ENCODE measurements around the gene RPUSD4. TPM values are rescaled to one million over a fixed set of nuclear protein-coding genes. Genes with fewer than 3 reads are reported as not detected.
A peak's percentile ranks its signal among the peaks of the same experiment; 100 is the strongest.

RPUSD4 gene
- total RNA-seq, 1 donor from 2014 or later, result 26.7 TPM

GRCh38 chr11:126182787-126183445, 28.5 kb downstream of the RPUSD4 start:
- no peak for DNase-seq (ENCODE audit: low spot score)

DNA sequence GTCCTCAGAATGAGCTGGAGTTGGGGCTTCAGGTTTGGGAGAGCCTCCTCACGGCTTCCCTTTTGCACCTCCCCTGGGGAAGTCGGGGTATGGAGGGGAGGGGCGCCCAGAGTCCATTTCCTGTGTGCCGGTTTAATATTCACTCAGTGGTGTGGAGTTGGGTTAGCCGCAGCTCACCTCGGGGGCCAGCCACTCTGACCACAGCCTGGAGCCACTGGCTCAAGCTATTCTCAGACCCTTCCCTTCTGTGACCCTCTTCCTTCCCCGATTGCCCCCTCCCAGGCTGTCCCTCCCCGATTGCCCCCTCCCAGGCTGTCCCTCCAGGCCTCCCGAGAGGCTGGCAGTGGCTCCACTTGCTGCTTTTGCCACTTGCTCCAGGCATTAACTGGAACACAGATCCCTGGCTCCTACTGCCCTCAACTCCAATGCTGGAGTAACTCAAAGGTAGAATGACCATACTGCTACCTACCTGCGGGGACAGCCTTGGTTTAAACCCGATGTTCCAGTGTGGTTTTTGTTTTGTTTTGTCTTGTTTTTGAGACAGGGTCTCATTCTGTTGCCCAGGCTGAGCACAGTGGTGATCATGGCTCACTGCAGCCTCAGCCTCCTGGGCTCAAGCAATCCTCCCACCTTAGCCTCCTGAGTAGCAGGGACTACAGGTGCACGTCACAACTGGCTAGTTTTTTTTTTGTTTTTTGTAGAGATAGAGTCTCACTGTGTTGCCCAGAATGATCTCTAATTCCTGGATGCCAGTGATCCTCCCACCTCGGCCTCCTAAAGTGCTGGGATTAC, 29.3 kb downstream of the RPUSD4 start:
- DNase-seq (ENCODE audit: low spot score), result no peak

DNA sequence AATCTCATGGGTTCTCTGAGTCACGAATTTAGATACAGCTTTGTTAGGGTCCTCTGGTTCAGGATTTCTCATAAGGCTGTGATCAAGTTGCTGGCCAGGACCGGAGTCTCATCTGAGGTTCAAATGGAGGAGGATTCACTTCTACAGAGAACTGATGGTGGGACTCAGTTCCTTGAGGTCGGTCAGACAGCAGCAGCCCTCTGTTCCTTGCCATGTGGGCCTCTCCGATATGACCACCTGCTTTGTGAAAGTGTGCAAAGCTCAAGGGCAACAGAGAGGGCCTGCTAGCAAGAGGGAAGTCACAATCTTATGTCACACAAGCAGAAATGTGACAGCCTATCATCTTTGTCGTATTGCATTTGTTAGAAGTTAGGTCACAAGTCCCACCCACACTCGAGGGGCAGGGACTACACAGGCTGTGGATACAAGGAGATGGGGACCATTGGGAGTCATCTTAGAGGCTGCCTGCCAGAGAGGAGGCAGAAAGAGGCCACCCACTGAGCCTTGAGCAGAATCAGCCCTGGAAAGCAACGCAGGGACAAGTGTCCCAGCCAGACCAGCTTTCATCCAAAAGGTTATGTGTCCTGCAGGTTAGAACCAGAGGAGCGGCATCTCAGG, 34.5 kb downstream of the RPUSD4 start:
- no peak for DNase-seq (ENCODE audit: low spot score)

DNA sequence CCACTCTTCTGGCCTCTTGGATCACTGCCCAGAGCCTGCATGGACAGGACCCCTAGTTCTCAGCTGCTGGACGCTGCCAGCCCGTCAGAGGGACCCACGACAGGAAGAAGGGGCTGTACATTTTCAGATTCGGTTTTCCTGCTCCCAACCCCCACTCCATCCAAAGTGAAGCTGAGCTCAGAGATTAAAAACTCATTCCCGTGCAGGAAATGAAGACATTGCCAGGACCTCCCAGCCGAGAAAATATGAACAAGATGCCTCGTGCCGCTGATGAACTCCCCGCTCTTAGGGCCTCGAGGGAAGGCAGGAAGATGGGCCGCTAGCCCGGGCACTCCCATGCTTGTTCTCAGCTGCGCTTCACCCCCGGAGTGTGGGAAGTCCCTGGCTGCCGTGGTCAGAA, 36.1 kb downstream of the RPUSD4 start:
- no peak for DNase-seq (ENCODE audit: low spot score)

DNA sequence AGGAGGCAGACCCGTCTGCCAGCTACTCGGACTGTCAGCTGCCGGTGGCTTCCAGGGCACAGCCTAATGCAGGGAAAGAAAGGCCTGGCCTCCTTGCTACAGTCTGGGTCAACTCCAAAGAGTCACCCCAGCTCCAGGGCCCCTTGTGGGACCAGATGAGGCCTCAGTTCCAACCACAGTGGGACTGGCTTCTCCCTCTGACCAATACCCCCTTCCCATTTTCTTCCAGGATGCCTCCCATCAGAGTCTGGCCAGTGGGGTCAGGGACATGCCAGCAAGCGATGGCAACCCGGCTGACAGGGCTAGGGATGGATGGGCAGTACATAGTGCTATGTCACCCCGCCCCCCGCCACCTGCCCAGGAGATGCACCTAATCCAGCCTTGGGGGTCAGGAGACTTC, 36.6 kb downstream of the RPUSD4 start:
- DNase-seq (ENCODE audit: low spot score), result no peak

DNA sequence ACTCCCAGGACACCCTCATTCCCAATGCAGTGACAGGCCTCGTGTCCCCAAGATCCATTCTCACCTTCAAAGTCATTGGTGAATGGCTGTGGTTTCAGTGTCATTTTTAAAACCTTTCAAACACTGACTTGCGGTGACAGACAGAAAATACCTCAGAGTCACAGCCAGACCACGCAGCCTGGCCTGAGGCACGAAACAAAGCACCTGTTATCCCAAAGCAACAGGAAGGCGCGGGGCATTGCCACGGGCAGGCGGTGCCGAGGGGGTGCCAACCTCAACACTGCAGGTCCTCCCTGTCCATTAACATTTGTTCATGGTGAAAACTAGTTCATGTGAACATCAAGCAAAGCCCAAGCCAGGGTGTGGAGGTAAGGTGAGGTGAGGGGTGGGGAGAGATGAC, 38.2 kb downstream of the RPUSD4 start:
- DNase-seq (ENCODE audit: low spot score), result no peak

GRCh38 chr11:126172596-126173038, 38.8 kb downstream of the RPUSD4 start:
- DNase-seq (ENCODE audit: low spot score), result peak; percentile 53

DNA sequence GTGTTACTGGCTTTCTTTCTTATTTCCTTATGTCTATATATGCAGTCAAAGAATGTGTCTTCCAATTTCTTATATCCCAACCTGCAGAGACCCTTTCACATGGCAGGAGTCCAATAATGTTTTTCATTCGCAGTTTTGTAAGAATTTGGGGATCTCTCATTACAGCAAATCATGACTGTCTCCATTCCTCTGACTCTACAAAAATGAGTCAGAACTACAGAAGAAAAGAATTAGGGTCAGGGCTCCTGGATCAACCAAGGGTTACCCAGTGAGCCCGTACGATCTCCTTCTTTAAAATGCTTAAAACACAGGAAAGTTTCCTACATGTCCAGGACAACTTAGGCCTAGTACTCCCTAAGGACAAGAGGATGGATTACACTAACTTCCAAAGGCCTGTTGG, 42.2 kb downstream of the RPUSD4 start:
- DNase-seq (ENCODE audit: low spot score), result no peak

DNA sequence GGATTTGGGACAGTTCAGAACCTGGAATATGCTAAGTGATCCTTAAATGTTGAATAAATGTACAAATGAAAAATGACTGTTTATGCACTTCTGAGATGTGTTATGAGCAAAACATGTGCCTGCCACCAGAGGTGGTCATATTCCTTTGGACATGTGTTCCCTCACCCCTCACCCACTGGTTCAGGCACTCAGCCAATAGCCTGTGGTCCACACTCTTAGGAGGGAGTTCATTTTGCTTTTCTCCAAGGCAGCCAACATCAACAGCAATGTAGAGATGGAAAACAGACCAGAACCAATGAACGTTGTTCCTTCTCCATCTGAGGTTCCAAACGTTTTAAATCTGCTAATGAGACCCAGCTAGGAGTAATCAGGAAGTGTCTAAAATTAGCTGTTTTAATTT, 44.0 kb downstream of the RPUSD4 start:
- no peak for DNase-seq (ENCODE audit: low spot score)

DNA sequence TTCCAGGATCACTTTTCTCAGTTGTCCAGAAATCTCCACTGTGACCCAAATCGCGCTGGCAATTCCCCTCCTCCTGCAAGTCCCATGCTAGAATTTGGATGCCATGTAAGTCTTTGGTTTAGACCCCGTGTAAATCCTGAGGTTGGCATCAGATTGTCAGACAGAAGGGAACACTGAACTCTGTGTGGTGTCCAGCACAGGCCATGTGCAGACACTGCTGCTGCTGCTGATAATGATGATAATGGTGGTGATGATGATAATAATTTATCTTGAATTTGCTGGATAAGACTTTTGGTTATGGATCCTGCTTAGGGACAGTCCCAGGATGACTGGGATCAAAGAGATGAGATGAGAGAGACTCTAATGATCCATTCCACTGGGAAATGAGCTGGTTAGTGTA, 45.0 kb downstream of the RPUSD4 start:
- no peak for DNase-seq (ENCODE audit: low spot score)

DNA sequence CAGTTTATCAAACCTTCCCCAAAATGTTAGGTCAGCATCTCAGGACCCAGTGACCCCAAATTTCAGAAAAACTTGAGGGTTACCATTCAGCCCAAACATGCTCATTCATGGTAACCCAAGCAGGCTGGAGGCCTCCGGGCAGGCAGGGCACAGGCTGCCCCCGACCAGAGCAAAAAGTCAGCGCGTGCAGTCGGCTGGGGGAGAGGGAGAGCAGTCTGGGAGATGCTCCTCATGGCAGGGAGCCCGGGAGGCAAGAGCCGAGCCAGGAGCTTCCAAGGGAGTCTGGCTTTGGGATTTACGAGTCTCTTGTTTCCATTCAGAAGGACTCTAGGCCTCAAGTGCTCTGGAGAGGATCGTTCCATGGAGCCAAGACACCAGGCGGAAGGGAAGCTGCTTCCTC, 45.7 kb downstream of the RPUSD4 start:
- DNase-seq (ENCODE audit: low spot score), result peak; percentile 93

- peak; percentile 60 for DNase-seq (ENCODE audit: low spot score)
Measured at GRCh38 chr11:126165311-126165720, 46.1 kb downstream of the RPUSD4 start.

- no peak for DNase-seq (ENCODE audit: low spot score)
Measured at GRCh38 chr11:126164781-126165180, 46.7 kb downstream of the RPUSD4 start.

GRCh38 chr11:126163779-126164178, 47.7 kb downstream of the RPUSD4 start:
- DNase-seq (ENCODE audit: low spot score), result no peak

- peak; percentile 96 for DNase-seq (ENCODE audit: low spot score)
Measured at GRCh38 chr11:126163074-126163700, 48.3 kb downstream of the RPUSD4 start.

DNA sequence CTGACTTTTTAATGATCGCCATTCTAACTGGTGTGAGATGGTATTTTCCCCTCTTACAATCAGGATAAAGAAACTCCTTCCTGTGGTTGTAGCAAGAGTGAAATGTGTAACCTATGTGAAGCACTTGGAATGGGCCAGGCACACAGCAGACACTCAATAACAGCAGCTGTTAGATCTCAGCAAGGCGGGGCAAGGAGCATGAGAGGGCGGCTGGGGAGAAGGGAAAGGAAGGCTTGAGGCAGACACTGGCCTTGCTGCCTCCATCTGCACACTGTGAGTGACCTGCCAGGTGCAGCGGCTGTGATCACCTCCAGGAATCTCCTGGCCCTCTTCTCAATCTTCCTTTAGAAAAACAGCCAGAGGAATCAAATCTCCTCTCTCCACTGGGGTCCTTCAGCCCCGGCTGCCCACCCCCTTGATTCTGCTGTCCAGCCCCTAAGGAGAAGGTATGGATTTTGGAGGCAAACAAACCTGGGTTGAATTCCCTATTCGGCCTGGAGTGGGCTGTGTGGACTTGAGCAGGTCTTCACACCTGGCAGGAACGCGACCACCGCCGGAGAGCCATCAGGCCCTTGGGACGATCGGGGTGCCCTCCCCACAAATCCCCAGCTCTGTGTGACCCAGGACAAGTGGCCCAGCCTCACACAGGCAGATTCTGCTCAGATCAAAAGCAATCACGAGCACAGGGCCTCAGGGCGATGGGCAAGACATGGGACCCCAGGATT, 49.0 kb downstream of the RPUSD4 start:
- DNase-seq (ENCODE audit: low spot score), result peak; percentile 57

DNA sequence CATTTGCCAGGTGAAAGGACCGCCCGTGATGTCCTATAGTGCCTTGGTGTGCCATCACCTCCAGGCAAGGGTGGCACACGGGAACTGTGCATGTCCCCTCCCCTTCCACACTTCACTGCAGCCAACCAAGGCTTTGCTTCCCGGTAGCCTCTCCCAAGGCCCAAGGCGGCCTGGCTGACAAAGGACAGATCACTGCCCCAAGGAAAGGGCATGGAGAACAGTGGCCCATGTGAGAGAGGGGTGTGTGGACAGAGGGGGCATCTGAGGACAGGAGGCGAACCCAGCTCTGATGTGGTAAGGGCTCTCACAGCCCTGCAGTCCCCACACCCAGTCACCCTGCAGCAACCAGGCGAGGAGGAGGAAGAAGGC, 50.4 kb downstream of the RPUSD4 start:
- DNase-seq (ENCODE audit: low spot score), result no peak

- DNase-seq (ENCODE audit: low spot score), result peak; percentile 60
Measured at GRCh38 chr11:126160345-126161022, 51.0 kb downstream of the RPUSD4 start.

GRCh38 chr11:126159719-126160344, 51.6 kb downstream of the RPUSD4 start:
- no peak for DNase-seq (ENCODE audit: low spot score)

DNA sequence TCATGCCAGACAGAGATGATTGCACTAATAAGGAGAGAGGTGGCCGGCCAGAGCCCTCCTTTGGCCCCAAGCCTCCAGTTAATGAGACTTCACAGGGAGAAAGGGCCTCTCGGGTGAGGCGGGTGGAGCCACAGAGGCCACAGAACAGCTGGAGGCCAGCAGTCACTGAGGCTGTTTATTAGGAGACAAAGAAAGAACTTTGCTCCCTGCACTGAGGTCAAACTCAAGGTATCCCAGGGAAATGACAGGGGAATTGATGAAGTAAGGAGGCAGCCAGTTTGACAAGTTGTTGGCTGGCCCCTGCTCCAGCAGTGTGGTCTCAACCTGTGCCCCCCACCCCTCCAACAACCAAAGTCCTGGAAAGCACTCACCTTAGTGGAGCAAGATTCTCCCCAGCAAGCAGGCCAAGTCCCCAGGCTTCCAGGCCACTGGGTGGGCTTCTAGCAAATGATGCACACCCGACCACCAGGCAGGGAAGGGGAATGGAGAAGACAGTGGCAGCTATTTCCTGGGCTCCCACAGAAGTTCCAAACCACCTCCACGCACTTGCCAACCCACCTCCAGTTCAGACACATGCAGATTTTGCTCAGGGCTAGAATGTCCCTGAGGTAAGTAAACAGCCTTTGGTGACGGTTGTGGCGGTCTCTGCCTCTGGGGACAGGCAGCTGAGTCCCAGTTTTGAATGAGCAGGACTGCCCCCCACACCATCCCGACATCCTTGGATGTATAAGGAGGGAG, 53.2 kb downstream of the RPUSD4 start:
- no peak for DNase-seq (ENCODE audit: low spot score)
